GM12878 (cell line): ENCODE results near the gene MED13L. TPM values are rescaled to one million over a fixed set of nuclear protein-coding genes. Genes with fewer than 3 reads are reported as not detected.

ENCODE experiments used
- ATAC-seq: fragments of 200-7000 bp; cut with Tn5 transposase; 3 replicates; pipeline ENCODE4 v1.9.1; 2020; ENCODE audit warnings: mild to moderate bottlenecking, moderate library complexity
- BruUV-seq: library from RNA; stranded (reverse); fragments of 400-500 nt; replicated peaks from 2 replicates; lab custom pipeline; 2021; lab: Mats Ljungman, UMichigan
- CTCF ChIA-PET: fragments of 300-600 bp; sonication (Branson Sonifier 250); formaldehyde crosslinking; extraction: SDS; loops from one replicate; lab custom pipeline; 2021; ENCODE audit warnings: inconsistent platforms; lab: Yijun Ruan, JAX
- POLR2A ChIA-PET: fragments of 350-600 bp; formaldehyde crosslinking; extraction: SDS; loops from one replicate; lab custom pipeline; 2021; ENCODE audit warnings: inconsistent platforms; lab: Charles Lee
- RAD21 ChIA-PET: fragments of 300-600 bp; sonication (Branson Sonifier 250); formaldehyde crosslinking; loops from one replicate; lab custom pipeline; 2023; ENCODE audit warnings: antibody characterized with exemption; ENCODE audit not compliant: unreplicated experiment; lab: Charles Lee
- SMC1A ChIA-PET: fragments of 300-600 bp; sonication (Branson Sonifier 250); formaldehyde crosslinking; loops from one replicate; lab custom pipeline; 2023; ENCODE audit not compliant: unreplicated experiment, uncharacterized antibody; lab: Charles Lee
- DNase-seq: peaks from one replicate; pipeline ENCODE4 v3.0.0-alpha.2; 2011; ENCODE audit warnings: low read depth, low spot score
- FAIRE-seq: peaks from 3 replicates; lab custom pipeline; 2011; peaks lifted over from hg19 to GRCh38; lab: Jason Lieb, UNC
- H2AFZ ChIP-seq: 2 replicates; pipeline ENCODE4 v1.6.0; 2011; ENCODE audit warnings: low read depth, low read length, control low read depth; ENCODE audit not compliant: control insufficient read depth
- H3K27ac ChIP-seq: 2 replicates; pipeline ENCODE4 v1.5.1; 2011; ENCODE audit warnings: control low read depth; ENCODE audit not compliant: control insufficient read depth, insufficient read depth
- H3K27me3 ChIP-seq, 2 experiments: replicated peaks in 1 of 2; 2 replicates each; pipeline versions ENCODE4 v1.6.0 to v1.6.1; 2011; ENCODE audit warnings: low read length in 1 of 2; ENCODE audit not compliant: control insufficient read depth in 2 of 2, insufficient read depth in 2 of 2
- H3K36me3 ChIP-seq, 2 experiments: 2 replicates each; pipeline ENCODE4 v1.5.1; 2011; ENCODE audit warnings: low read length in 1 of 2; ENCODE audit not compliant: control insufficient read depth in 2 of 2, insufficient read depth in 2 of 2
- H3K4me1 ChIP-seq: 2 replicates; pipeline ENCODE4 v1.6.1; 2011; ENCODE audit warnings: mild to moderate bottlenecking, low read length, moderate library complexity, mixed read lengths; ENCODE audit not compliant: control insufficient read depth, insufficient read depth
- H3K4me2 ChIP-seq: 2 replicates; pipeline ENCODE4 v1.6.0; 2011; ENCODE audit warnings: control low read depth; ENCODE audit not compliant: control insufficient read depth, insufficient read depth
- H3K4me3 ChIP-seq: fragments of 200-600 bp; sonication (generic); 2 replicates; pipeline ENCODE4 v1.5.1; 2016
- H3K79me2 ChIP-seq: 2 replicates; pipeline ENCODE4 v1.6.0; 2011; ENCODE audit warnings: low read length; ENCODE audit not compliant: control insufficient read depth, insufficient read depth
- H3K9ac ChIP-seq: 2 replicates; pipeline ENCODE4 v1.8.0; 2011; ENCODE audit warnings: low read length, control low read depth, mixed read lengths; ENCODE audit not compliant: control insufficient read depth, insufficient read depth
- H3K9me3 ChIP-seq: replicated peaks from 3 replicates; pipeline ENCODE4 v1.5.1; 2011; ENCODE audit warnings: mild to moderate bottlenecking, low read length; ENCODE audit not compliant: control insufficient read depth, insufficient read depth
- H4K20me1 ChIP-seq: 2 replicates; pipeline ENCODE4 v1.6.0; 2011; ENCODE audit not compliant: control insufficient read depth, insufficient read depth
- ESRRA ChIP-seq: IDR thresholded peaks from 2 replicates; pipeline ENCODE4 v1.6.1; 2012; ENCODE audit warnings: mild to moderate bottlenecking, low read length, improper control_type of control experiment
- KAT2A ChIP-seq: conservative IDR thresholded peaks from 2 replicates; pipeline ENCODE4 v1.6.1; 2011; ENCODE audit warnings: low read depth, low read length; ENCODE audit not compliant: control insufficient read depth
- MEF2B ChIP-seq: fragments of 450-650 bp; IDR thresholded peaks from 2 replicates; pipeline ENCODE4 v1.6.1; 2018; ENCODE audit warnings: mild to moderate bottlenecking, moderate library complexity; ENCODE audit not compliant: partially characterized antibody, poor library complexity, severe bottlenecking
- MYC ChIP-seq: IDR thresholded peaks from 2 replicates; pipeline ENCODE4 v1.6.1; 2011; ENCODE audit warnings: mild to moderate bottlenecking, low read length, moderate library complexity, inconsistent platforms; ENCODE audit not compliant: insufficient read depth, insufficient replicate concordance, insufficient read length, severe bottlenecking
- NFYB ChIP-seq: IDR thresholded peaks from 2 replicates; pipeline ENCODE4 v1.6.1; 2011; ENCODE audit warnings: low read depth, mild to moderate bottlenecking, low read length, improper control_type of control experiment, moderate library complexity; ENCODE audit not compliant: insufficient read depth
- PML ChIP-seq: IDR thresholded peaks from 2 replicates; pipeline ENCODE4 v1.6.1; 2012; ENCODE audit warnings: low read length, inconsistent platforms
- REST ChIP-seq: IDR thresholded peaks from 2 replicates; pipeline ENCODE4 v1.6.1; 2012; ENCODE audit warnings: mild to moderate bottlenecking, low read depth, low read length
- SIX5 ChIP-seq: IDR thresholded peaks from 2 replicates; pipeline ENCODE4 v1.6.1; 2011; ENCODE audit warnings: mild to moderate bottlenecking, low read depth, low read length, moderate library complexity; ENCODE audit not compliant: severe bottlenecking
- STAT3 ChIP-seq: IDR thresholded peaks from 2 replicates; pipeline ENCODE4 v1.6.1; 2011; ENCODE audit warnings: low read depth, low read length, improper control_type of control experiment
- YY1 ChIP-seq: IDR thresholded peaks from 2 replicates; pipeline ENCODE4 v1.6.1; 2011; ENCODE audit warnings: low read depth, mild to moderate bottlenecking, low read length
- ZBTB33 ChIP-seq: fragments of 450-650 bp; IDR thresholded peaks from 2 replicates; pipeline ENCODE4 v1.6.1; 2017; ENCODE audit warnings: mild to moderate bottlenecking
- WGBS: methylation state at CpG from one replicate; pipeline ENCODE4 v1.1.6; 2016; ENCODE audit warnings: low lambda C conversion rate; ENCODE audit not compliant: insufficient replicate concordance, insufficient coverage; ENCODE audit errors: missing lambda C conversion rate; 5-methylcytosine and 5-hydroxymethylcytosine counted together
- in situ Hi-C: fragments of 300-500 bp; cut with MboI; formaldehyde crosslinking; loops from 9 replicates; pipeline ENCODE4 v1.14.3; 2018; ENCODE audit warnings: mixed read lengths
- intact Hi-C: fragments of 100-400 bp; cut with micrococcal nuclease; formaldehyde crosslinking; loops from one replicate; pipeline ENCODE4 v1.14.2; 2022; ENCODE audit not compliant: unreplicated experiment
- polyA plus RNA-seq, 11 experiments: library from polyadenylated mRNA; depleted of rRNA in 4 of 11; unstranded in 6 of 11; stranded (reverse) in 5 of 11; fragments of >200 nt; fragmentation: Nextera tagmentation in 4 of 11; fragmentation: Illumina TruSeq in 1 of 11; extraction: Ambion mirVana in 4 of 11; extraction: Trizol in 1 of 11; gene quantifications; 1 replicate in 1 of 11; 2 replicates in 10 of 11; pipeline versions ENCODE4 v1.2.1 to v1.2.3, GENCODE V29; 2011 to 2016; ENCODE audit warnings: inconsistent platforms in 2 of 11, missing spikeins in 2 of 11, low read depth in 1 of 11
- total RNA-seq, 4 experiments: library from RNA; depleted of rRNA in 3 of 4; stranded (reverse); fragments of >200 nt in 3 of 4; fragmentation: Illumina TruSeq in 1 of 4; extraction: Trizol in 1 of 4; gene quantifications; 2 replicates each; pipeline versions ENCODE4 v1.2.1 to v1.2.3, GENCODE V29; 2013 to 2021
- TF ChIP-seq, protein P1 (sequence below): fragments of 450-650 bp; IDR thresholded peaks from 2 replicates; pipeline ENCODE4 v1.6.1; 2018; ENCODE audit warnings: borderline replicate concordance, mild to moderate bottlenecking; ENCODE audit not compliant: partially characterized antibody
- TF ChIP-seq, protein P2 (sequence below): fragments of 450-650 bp; conservative IDR thresholded peaks from 2 replicates; pipeline ENCODE4 v1.6.1; 2017; ENCODE audit warnings: mild to moderate bottlenecking, moderate library complexity
- TF ChIP-seq, protein P3 (sequence below): IDR thresholded peaks from 2 replicates; pipeline ENCODE4 v1.6.1; 2011; ENCODE audit warnings: low read depth, mild to moderate bottlenecking, low read length, moderate library complexity, borderline replicate concordance; ENCODE audit errors: extremely low read depth

MED13L gene
- total and polyA plus RNA-seq, 10 of the 15 experiments (the other 5 are each of a cell fraction or from before 2014, with no cell fraction given), result 3.7 to 30.1 (median 9.1) TPM

- DNase-seq (no peak), FAIRE-seq (no peak), ATAC-seq (no peak)
- in situ Hi-C loops (no loop called here), intact Hi-C loops (no loop called here)
- Histone ChIP-seq H3K27me3 (no peaks in the 10 kb centered on the region), H4K20me1 (no peaks in the 10 kb centered on the region), H2AFZ (no peak overlapping the region), H3K9ac (no peak overlapping the region), H3K4me2 (no peak overlapping the region), H3K4me1 (no peaks in the 10 kb centered on the region), H3K79me2 (no peaks in the 10 kb centered on the region; the same call in none of the 2 replicates), H3K36me3 (no peaks in the 10 kb centered on the region), H3K4me3 (no peak overlapping the region), H3K27ac (no peak overlapping the region), H3K9me3 (no peaks in the 10 kb centered on the region)
- ChIA-PET POLR2A (no interaction called here), RAD21 (no interaction called here), SMC1A (no interaction called here), CTCF (no interaction called here)
- BruUV-seq, result no TSS peak
- 94% methylated on average over 3 of the region's 3 CpGs for WGBS
- TF ChIP-seq MEF2B (no peak), KAT2A (no peak), REST (no peak), NFYB (no peak), ESRRA (no peak), ZBTB33 (no peak), SIX5 (no peak), STAT3 (no peak), MYC (no peak), PML (no peak), YY1 (no peak)
- TF ChIP-seq, protein P1, sequence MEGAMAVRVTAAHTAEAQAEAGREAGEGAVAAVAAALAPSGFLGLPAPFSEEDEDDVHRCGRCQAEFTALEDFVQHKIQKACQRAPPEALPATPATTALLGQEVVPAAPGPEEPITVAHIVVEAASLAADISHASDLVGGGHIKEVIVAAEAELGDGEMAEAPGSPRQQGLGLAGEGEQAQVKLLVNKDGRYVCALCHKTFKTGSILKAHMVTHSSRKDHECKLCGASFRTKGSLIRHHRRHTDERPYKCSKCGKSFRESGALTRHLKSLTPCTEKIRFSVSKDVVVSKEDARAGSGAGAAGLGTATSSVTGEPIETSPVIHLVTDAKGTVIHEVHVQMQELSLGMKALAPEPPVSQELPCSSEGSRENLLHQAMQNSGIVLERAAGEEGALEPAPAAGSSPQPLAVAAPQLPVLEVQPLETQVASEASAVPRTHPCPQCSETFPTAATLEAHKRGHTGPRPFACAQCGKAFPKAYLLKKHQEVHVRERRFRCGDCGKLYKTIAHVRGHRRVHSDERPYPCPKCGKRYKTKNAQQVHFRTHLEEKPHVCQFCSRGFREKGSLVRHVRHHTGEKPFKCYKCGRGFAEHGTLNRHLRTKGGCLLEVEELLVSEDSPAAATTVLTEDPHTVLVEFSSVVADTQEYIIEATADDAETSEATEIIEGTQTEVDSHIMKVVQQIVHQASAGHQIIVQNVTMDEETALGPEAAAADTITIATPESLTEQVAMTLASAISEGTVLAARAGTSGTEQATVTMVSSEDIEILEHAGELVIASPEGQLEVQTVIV, result no peak
- TF ChIP-seq, protein P2, sequence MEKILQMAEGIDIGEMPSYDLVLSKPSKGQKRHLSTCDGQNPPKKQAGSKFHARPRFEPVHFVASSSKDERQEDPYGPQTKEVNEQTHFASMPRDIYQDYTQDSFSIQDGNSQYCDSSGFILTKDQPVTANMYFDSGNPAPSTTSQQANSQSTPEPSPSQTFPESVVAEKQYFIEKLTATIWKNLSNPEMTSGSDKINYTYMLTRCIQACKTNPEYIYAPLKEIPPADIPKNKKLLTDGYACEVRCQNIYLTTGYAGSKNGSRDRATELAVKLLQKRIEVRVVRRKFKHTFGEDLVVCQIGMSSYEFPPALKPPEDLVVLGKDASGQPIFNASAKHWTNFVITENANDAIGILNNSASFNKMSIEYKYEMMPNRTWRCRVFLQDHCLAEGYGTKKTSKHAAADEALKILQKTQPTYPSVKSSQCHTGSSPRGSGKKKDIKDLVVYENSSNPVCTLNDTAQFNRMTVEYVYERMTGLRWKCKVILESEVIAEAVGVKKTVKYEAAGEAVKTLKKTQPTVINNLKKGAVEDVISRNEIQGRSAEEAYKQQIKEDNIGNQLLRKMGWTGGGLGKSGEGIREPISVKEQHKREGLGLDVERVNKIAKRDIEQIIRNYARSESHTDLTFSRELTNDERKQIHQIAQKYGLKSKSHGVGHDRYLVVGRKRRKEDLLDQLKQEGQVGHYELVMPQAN, result no peak
- TF ChIP-seq, protein P3, sequence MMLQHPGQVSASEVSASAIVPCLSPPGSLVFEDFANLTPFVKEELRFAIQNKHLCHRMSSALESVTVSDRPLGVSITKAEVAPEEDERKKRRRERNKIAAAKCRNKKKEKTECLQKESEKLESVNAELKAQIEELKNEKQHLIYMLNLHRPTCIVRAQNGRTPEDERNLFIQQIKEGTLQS, result no peak
Measured at GRCh38 chr12:116206828-116207227, 70.7 kb downstream of the MED13L start.
